DOHH2 (cell line): ENCODE data around the gene GGCT.
"Not testable (repeated sequence)": the region's sequence is repeated elsewhere in the genome, so short reads cannot be mapped to it uniquely, and the experiment has no call there.

Experiments
- H3F3A ChIP-seq: fragments of 200-600 bp; sonication (generic), shearing (Covaris generic); 2 replicates; pipeline ENCODE4 v1.6.0; 2016; ENCODE audit warnings: antibody characterized with exemption, mild to moderate bottlenecking; ENCODE audit not compliant: control insufficient read depth, insufficient read depth
- H3K27ac ChIP-seq: fragments of 200-600 bp; sonication (generic); 2 replicates; pipeline ENCODE4 v1.5.1; 2014; ENCODE audit warnings: low read depth, mild to moderate bottlenecking, low read length, moderate library complexity
- H3K27me3 ChIP-seq: fragments of 200-600 bp; sonication (generic); 2 replicates; pipeline ENCODE4 v1.6.1; 2014; ENCODE audit warnings: mild to moderate bottlenecking, low read length, mixed read lengths; ENCODE audit not compliant: control insufficient read depth
- H3K36me3 ChIP-seq: fragments of 200-600 bp; sonication (generic); 2 replicates; pipeline ENCODE4 v1.6.1; 2014; ENCODE audit warnings: mild to moderate bottlenecking, low read length, moderate library complexity, mixed read lengths; ENCODE audit not compliant: control insufficient read depth
- H3K4me1 ChIP-seq: fragments of 200-600 bp; sonication (generic); 2 replicates; pipeline ENCODE4 v1.6.1; 2014; ENCODE audit warnings: mild to moderate bottlenecking, low read length, mixed read lengths; ENCODE audit not compliant: control insufficient read depth
- H3K4me2 ChIP-seq: fragments of 200-600 bp; sonication (generic); 2 replicates; pipeline ENCODE4 v1.6.0; 2014; ENCODE audit warnings: mild to moderate bottlenecking, low read length, moderate library complexity
- H3K4me3 ChIP-seq: fragments of 200-600 bp; sonication (generic); 2 replicates; pipeline ENCODE4 v1.5.1; 2014; ENCODE audit warnings: mild to moderate bottlenecking, low read length, mixed read lengths
- H3K79me2 ChIP-seq: fragments of 200-600 bp; sonication (generic); 2 replicates; pipeline ENCODE4 v1.6.1; 2014; ENCODE audit warnings: mild to moderate bottlenecking, low read length, mixed read lengths; ENCODE audit not compliant: control insufficient read depth
- H3K9me2 ChIP-seq: fragments of 200-600 bp; sonication (generic); replicated peaks from 2 replicates; pipeline ENCODE4 v1.6.1; 2014; ENCODE audit warnings: mild to moderate bottlenecking, low read length, mixed read lengths; ENCODE audit not compliant: control insufficient read depth
- H3K9me3 ChIP-seq: fragments of 200-600 bp; sonication (generic); 2 replicates; pipeline ENCODE4 v1.6.1; 2014; ENCODE audit warnings: antibody characterized with exemption, low read length, mixed read lengths; ENCODE audit not compliant: control insufficient read depth, insufficient read depth
- H4K20me1 ChIP-seq: fragments of 200-600 bp; sonication (generic); 2 replicates; pipeline ENCODE4 v1.6.0; 2014; ENCODE audit warnings: low read depth, mild to moderate bottlenecking, antibody characterized with exemption, low read length, moderate library complexity; ENCODE audit not compliant: control insufficient read depth, insufficient read depth
- EZH2phosphoT487 ChIP-seq: fragments of 200-600 bp; sonication (generic); IDR thresholded peaks from 2 replicates; pipeline ENCODE4 v1.6.1; 2017; ENCODE audit warnings: borderline replicate concordance, mild to moderate bottlenecking, antibody characterized with exemption, low read length, moderate library complexity, mixed read lengths
- TF ChIP-seq, protein P1 (sequence below): fragments of 200-600 bp; sonication (generic); IDR thresholded peaks from one replicate; pipeline ENCODE4 v1.5.1; 2014; ENCODE audit warnings: antibody characterized with exemption, mild to moderate bottlenecking, low read depth, low read length; ENCODE audit not compliant: poor library complexity, severe bottlenecking

Gene GGCT

DNA sequence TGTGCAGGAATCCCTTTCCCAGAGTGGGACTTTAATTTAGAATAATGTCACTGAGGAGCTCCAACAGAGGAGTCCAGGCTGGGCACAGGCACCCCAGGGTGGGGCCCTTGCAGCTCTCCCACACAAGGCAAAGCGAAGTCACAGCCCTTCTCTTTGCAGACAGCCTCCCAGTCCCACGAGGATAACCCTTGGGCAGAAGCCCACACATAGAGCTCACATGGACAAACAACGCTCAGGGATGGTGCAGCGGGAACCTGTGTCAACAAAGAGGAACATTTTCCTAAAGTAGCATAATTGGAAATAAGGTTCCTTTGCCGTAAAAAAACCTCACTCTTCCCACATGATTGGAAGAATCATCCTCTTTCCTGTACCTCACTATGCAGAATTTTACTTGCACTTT, 29.3 kb upstream of the GGCT start:
- Histone ChIP-seq H3K4me1 (no peaks in the 10 kb centered on the region), H3K9me2 (no peaks in the 10 kb centered on the region), H4K20me1 (no peaks in the 10 kb centered on the region), H3K4me3 (no peak overlapping the region), H3F3A (no peaks in the 10 kb centered on the region), H3K36me3 (no peaks in the 10 kb centered on the region), H3K9me3 (no peaks in the 10 kb centered on the region), H3K79me2 (no peaks in the 10 kb centered on the region), H3K27ac (no peak overlapping the region), H3K4me2 (no peak overlapping the region), H3K27me3 (0 out of 2 replicates have a peak, but pooled peaks cover 2% of the 10 kb centered on the region)
- no peak for TF ChIP-seq EZH2phosphoT487
- TF ChIP-seq, protein P1, sequence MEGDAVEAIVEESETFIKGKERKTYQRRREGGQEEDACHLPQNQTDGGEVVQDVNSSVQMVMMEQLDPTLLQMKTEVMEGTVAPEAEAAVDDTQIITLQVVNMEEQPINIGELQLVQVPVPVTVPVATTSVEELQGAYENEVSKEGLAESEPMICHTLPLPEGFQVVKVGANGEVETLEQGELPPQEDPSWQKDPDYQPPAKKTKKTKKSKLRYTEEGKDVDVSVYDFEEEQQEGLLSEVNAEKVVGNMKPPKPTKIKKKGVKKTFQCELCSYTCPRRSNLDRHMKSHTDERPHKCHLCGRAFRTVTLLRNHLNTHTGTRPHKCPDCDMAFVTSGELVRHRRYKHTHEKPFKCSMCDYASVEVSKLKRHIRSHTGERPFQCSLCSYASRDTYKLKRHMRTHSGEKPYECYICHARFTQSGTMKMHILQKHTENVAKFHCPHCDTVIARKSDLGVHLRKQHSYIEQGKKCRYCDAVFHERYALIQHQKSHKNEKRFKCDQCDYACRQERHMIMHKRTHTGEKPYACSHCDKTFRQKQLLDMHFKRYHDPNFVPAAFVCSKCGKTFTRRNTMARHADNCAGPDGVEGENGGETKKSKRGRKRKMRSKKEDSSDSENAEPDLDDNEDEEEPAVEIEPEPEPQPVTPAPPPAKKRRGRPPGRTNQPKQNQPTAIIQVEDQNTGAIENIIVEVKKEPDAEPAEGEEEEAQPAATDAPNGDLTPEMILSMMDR = no peak

DNA sequence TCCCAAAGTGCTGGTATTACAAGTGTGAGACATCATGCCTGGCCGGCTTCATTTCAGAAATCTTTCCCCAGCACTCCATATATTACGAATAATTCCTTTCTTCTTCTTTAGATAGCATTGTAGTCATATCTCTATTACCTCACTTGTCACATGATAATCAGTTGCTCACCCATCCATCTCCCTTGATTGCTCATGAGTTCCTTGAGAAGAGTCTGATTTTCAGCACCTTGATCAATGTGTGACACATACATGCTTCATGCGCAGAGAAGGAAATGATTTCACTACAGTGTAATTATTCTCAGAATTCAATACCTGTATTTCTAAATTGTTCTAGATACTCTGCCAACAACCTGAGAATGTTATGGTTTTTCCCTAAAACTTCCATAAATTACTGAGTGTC, 26.7 kb upstream of the GGCT start:
- Histone ChIP-seq H3K4me2 (no peak overlapping the region), H3K27me3 (peaks cover 12% of the 10 kb centered on the region), H3K36me3 (no peaks in the 10 kb centered on the region), H3K9me3 (no peaks in the 10 kb centered on the region), H3K4me1 (no peaks in the 10 kb centered on the region), H3K4me3 (no peak overlapping the region), H3K79me2 (no peaks in the 10 kb centered on the region), H3F3A (no peaks in the 10 kb centered on the region), H3K9me2 (no peaks in the 10 kb centered on the region), H4K20me1 (no peaks in the 10 kb centered on the region), H3K27ac (no peak overlapping the region)
- no peak for TF ChIP-seq EZH2phosphoT487
- TF ChIP-seq, protein P1 = no peak

DNA sequence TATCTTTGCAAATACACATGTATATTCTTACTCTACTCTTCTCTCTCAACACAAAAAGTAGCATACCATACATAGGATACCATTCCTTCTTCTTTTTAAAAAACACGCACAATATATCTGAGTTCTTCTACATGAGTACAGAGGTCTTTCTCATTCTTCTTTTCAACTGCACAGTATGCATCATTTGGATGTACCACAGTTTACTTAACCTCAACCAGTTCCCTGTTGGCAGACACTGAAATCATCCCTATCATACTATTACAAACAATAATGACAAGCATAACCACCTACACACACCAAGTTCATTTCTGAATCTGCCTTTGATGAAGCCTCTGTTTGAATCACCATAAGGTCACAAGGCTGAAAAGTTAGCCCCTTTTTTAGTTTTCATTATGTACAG, 25.7 kb upstream of the GGCT start:
- TF ChIP-seq EZH2phosphoT487 = no peak
- Histone ChIP-seq H3K4me2 (no peak overlapping the region), H3K9me3 (no peaks in the 10 kb centered on the region), H3K4me3 (no peak overlapping the region), H3K27ac (no peak overlapping the region), H3F3A (no peaks in the 10 kb centered on the region), H3K4me1 (no peaks in the 10 kb centered on the region), H3K36me3 (no peaks in the 10 kb centered on the region), H3K27me3 (peaks cover 12% of the 10 kb centered on the region), H3K9me2 (no peaks in the 10 kb centered on the region), H3K79me2 (no peaks in the 10 kb centered on the region), H4K20me1 (no peaks in the 10 kb centered on the region)

DNA sequence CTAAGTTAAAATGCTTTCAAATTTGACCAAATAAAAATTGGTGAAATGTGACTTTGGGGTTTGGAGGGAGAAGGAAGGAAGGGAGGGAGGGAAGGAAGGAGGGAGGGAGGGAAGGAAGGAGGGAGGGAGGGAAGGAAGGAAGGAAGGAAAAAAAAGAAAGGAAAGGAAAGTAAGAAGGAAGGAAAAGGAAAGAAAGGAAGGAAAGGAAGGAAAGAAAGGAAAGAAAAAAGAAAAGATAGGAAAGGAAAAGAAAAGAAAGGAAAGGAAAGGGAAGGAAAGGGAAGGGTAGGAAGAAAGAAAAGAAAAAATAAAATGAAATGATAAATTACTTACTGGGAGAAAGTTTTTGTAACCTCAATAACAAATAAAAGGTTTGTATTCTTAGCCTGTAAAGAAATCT, 24.1 kb upstream of the GGCT start:
- Histone ChIP-seq H3K36me3 (no peaks in the 10 kb centered on the region), H3K9me3 (no peaks in the 10 kb centered on the region), H3K4me3 (no peak overlapping the region), H3K27me3 (peaks cover 12% of the 10 kb centered on the region), H3F3A (no peaks in the 10 kb centered on the region), H4K20me1 (no peaks in the 10 kb centered on the region), H3K4me2 (no peak overlapping the region), H3K27ac (no peak overlapping the region), H3K4me1 (no peaks in the 10 kb centered on the region), H3K9me2 (no peaks in the 10 kb centered on the region), H3K79me2 (no peaks in the 10 kb centered on the region)
- TF ChIP-seq, protein P1 = no peak
- TF ChIP-seq EZH2phosphoT487 = no peak

DNA sequence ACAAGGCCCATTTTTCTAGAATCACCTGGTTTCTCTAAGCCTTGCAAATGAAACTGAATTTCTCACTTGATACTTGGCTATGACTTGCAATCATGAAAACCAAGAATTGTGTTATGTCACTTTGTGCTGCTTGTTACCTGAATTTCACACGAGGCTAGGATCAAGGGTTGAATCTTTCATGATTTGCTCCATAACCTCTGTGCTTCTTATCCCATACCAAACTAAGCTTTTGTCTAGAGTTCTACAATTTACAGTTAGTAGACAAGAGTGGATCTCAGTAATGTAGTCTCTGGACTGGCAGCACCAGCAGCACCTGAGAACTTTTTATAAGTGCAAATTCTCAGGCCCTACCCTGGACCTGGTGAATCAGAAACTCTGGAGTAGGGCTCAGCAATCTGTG, 22.7 kb upstream of the GGCT start:
- not testable (repeated sequence) for H3K4me2 ChIP-seq, H3K9me2 ChIP-seq, H4K20me1 ChIP-seq, H3F3A ChIP-seq, H3K79me2 ChIP-seq, H3K4me3 ChIP-seq, H3K36me3 ChIP-seq, H3K27ac ChIP-seq, H3K4me1 ChIP-seq, H3K9me3 ChIP-seq
- peaks cover 12% of the 10 kb centered on the region for H3K27me3 ChIP-seq
